Measurements from ENCODE around the gene CCRL2. TPM values are rescaled to one million over a fixed set of nuclear protein-coding genes. Genes with fewer than 3 reads are reported as not detected.
"Not testable (repeated sequence)": the region's sequence is repeated elsewhere in the genome, so short reads cannot be mapped to it uniquely, and the experiment has no call there.

The CCRL2 gene
- total RNA-seq, 1 experiment from 2014 or later = 1.2 TPM

DNA sequence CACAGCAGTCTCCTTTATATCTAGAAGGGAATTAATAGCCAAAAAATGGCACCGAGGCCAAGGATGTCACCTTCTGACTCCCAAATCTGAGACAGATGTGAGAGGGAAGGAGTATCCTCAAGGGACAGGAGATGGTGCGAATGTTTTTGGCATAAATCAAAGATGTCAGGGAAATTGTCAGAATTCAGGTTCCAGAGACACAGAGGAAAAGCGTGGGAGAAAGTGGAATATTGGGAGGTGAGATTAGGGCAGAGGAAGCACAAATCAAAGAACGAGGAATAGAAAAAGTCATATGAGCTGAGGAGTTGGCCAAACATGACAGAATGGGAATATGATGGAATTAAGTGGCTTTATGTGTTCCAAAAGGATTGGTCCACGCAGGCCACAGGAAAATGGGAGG lies 6.2 kb upstream of the CCRL2 start:
- DNase-seq = no peak
- Histone ChIP-seq H3K9me3 (ENCODE audit: insufficient read depth, low read depth) (0 out of 2 replicates have a peak, but pooled peaks cover 3% of the 10 kb centered on the region), H3F3A (ENCODE audit: insufficient read depth, low read depth) (peaks cover 22% of the 10 kb centered on the region), H3K79me2 (ENCODE audit: low read depth) (peaks cover 40% of the 10 kb centered on the region), H3K4me3 (no peak overlapping the region), H3K27ac (no peak overlapping the region), H4K20me1 (ENCODE audit: insufficient read depth) (no peaks in the 10 kb centered on the region), H3K27me3 (ENCODE audit: insufficient read depth, low read depth) (no peaks in the 10 kb centered on the region), H2AFZ (no peak overlapping the region), H3K9me2 (ENCODE audit: insufficient read depth) (no peaks in the 10 kb centered on the region), H3K4me2 (0 out of 2 replicates have a peak overlapping the region, but pooled peaks have one; percentile 11), H3K36me3 (ENCODE audit: low read depth) (no peaks in the 10 kb centered on the region; the same call in 1 of the 2 replicates), H3K4me1 (replicated peaks; ENCODE audit: insufficient read depth) (peaks cover 39% of the 10 kb centered on the region)
- CTCF ChIA-PET = no interaction called here
- intact Hi-C loops (cut with micrococcal nuclease; ENCODE audit: unreplicated experiment) = no loop called here
- BruUV-seq (replicated peaks) = no TSS peak
- POLR2A ChIA-PET (ENCODE audit: unreplicated experiment) = no interaction called here
- no peak for TF ChIP-seq EZH2 (IDR thresholded peaks at IDR 0.05; ENCODE audit: low read depth)
- no peak for TF ChIP-seq CTCF (conservative IDR thresholded peaks at IDR 0.05)

DNA sequence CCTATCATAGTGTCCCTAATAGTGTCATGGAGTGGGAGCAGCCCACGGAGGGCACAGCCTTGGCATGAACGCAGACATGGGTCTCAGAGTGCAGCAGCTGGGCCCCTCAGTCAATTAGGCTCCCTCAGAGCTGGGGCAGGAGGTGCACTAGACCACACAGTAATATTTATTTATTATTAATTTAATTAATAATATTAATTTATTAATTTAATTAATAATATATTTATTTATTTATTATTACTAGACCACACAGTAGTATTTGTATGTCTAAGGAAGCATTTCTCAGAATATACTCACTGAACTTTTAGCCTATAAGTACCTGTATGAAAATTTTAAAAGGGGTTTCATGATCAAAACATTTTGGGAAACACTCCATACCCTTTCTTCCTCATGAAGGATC lies 5.5 kb upstream of the CCRL2 start:
- no peaks in the 10 kb centered on the region; the same call in 1 of the 2 replicates for H3K36me3 ChIP-seq (ENCODE audit: low read depth)
- no TSS peak for BruUV-seq (replicated peaks)
- intact Hi-C loops (cut with micrococcal nuclease; ENCODE audit: unreplicated experiment) = no loop called here
- no peak overlapping the region for H3K27ac ChIP-seq
- DNase-seq = no peak
- no peaks in the 10 kb centered on the region for H3K27me3 ChIP-seq (ENCODE audit: insufficient read depth, low read depth)
- no peak overlapping the region for H2AFZ ChIP-seq
- ChIA-PET POLR2A (ENCODE audit: unreplicated experiment) (no interaction called here), CTCF (no interaction called here)
- H3K4me2 ChIP-seq = no peak overlapping the region
- H3F3A ChIP-seq (ENCODE audit: insufficient read depth, low read depth) = peaks cover 22% of the 10 kb centered on the region
- H3K9me2 ChIP-seq (ENCODE audit: insufficient read depth) = no peaks in the 10 kb centered on the region
- H3K9me3 ChIP-seq (ENCODE audit: insufficient read depth, low read depth) = 0 out of 2 replicates have a peak, but pooled peaks cover 3% of the 10 kb centered on the region
- H3K79me2 ChIP-seq (ENCODE audit: low read depth) = peaks cover 48% of the 10 kb centered on the region
- H4K20me1 ChIP-seq (ENCODE audit: insufficient read depth) = no peaks in the 10 kb centered on the region
- H3K4me3 ChIP-seq = no peak overlapping the region
- TF ChIP-seq EZH2 (IDR thresholded peaks at IDR 0.05; ENCODE audit: low read depth) = no peak
- TF ChIP-seq CTCF (conservative IDR thresholded peaks at IDR 0.05) = no peak
- peaks cover 39% of the 10 kb centered on the region for H3K4me1 ChIP-seq (replicated peaks; ENCODE audit: insufficient read depth)

DNA sequence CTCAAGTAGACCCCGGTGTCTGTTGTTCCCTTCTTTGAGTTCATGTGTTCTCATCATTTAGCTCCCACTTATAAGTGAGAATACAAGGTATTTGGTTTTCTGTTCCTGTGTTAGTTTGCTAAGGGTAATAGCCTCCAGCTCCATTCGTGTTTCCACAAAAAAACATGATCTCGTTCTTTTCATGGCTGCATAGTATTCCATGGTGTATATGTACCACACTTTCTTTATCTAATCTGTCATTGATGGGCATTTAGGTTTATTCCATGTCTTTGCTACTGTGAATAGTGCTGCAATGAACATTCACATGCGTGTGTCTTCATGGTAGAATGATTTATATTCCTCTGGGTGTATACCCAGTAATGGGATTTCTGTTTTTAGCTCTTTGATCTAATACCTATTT lies 4.2 kb upstream of the CCRL2 start:
- BruUV-seq (replicated peaks); CTCF ChIA-PET: not testable (repeated sequence)

More for the DNA sequence above, 4.2 kb upstream of the CCRL2 start:
- H3K9me2 ChIP-seq (ENCODE audit: insufficient read depth); H3K36me3 ChIP-seq (ENCODE audit: low read depth); H3K4me3 ChIP-seq; H3K4me2 ChIP-seq; H3K27me3 ChIP-seq (ENCODE audit: insufficient read depth, low read depth); H4K20me1 ChIP-seq (ENCODE audit: insufficient read depth); H3K9me3 ChIP-seq (ENCODE audit: insufficient read depth, low read depth); intact Hi-C loops (cut with micrococcal nuclease; ENCODE audit: unreplicated experiment); H2AFZ ChIP-seq; POLR2A ChIA-PET (ENCODE audit: unreplicated experiment); H3K27ac ChIP-seq; DNase-seq: not testable (repeated sequence)
- Histone ChIP-seq H3F3A (ENCODE audit: insufficient read depth, low read depth) (peaks cover 33% of the 10 kb centered on the region), H3K79me2 (ENCODE audit: low read depth) (peaks cover 54% of the 10 kb centered on the region), H3K4me1 (replicated peaks; ENCODE audit: insufficient read depth) (peaks cover 38% of the 10 kb centered on the region)
